Rectal smooth muscle tissue (tissue), 1 donor: Measurements from ENCODE around the gene ADAP1.

Source experiments
- H3K27ac ChIP-seq: one replicate; pipeline ENCODE4 v1.7.0; 2013; ENCODE audit warnings: low read depth, low read length, inconsistent platforms
- H3K27me3 ChIP-seq: one replicate; pipeline ENCODE4 v1.7.0; 2013; ENCODE audit warnings: low read length; ENCODE audit not compliant: control insufficient read depth, insufficient read depth
- H3K36me3 ChIP-seq: one replicate; pipeline ENCODE4 v1.7.0; 2013; ENCODE audit warnings: low read length; ENCODE audit not compliant: control insufficient read depth, insufficient read depth
- H3K4me1 ChIP-seq: one replicate; pipeline ENCODE4 v1.7.0; 2013; ENCODE audit warnings: low read length; ENCODE audit not compliant: control insufficient read depth, insufficient read depth
- H3K4me3 ChIP-seq: one replicate; pipeline ENCODE4 v1.7.0; 2013; ENCODE audit warnings: low read length
- H3K9ac ChIP-seq: one replicate; pipeline ENCODE4 v1.7.0; 2013; ENCODE audit warnings: low read length

Gene ADAP1

DNA sequence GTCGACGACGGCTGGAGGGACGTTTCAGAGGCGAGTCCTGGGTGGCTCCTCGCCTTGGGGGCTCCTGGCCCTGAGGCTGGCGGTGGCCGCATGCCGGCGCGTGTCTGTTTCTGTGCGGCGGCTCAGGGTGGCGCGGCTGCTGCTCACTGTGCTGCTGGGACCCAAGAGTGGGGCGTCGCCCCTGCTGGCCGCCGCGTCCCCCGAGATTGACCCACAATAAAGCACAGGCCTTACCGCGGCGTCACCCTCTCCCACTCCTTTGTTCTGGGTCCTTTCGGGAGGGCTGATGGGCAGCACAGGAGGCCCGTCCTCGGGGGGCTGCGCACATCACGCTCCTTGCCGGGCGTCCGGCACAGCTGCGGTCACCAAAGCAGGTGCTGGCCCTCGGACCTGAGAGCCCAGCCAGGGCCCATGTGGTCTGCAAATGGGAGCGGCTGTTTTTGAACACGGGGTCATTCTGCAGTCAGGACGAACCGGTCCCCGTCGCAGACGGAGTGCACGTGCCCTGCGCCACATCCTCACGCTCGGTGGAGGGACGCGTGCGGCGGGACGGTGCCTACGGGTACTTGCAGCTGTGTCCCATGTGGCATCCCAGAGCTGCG lies 58.9 kb downstream of the ADAP1 start:
- no peaks in the 10 kb centered on the region for H3K27me3 ChIP-seq
- no peak overlapping the region for H3K4me3 ChIP-seq
- H3K4me1 ChIP-seq: no peaks in the 10 kb centered on the region
- no peak overlapping the region for H3K27ac ChIP-seq
- peaks cover 62% of the 10 kb centered on the region for H3K36me3 ChIP-seq
- no peak overlapping the region for H3K9ac ChIP-seq

DNA sequence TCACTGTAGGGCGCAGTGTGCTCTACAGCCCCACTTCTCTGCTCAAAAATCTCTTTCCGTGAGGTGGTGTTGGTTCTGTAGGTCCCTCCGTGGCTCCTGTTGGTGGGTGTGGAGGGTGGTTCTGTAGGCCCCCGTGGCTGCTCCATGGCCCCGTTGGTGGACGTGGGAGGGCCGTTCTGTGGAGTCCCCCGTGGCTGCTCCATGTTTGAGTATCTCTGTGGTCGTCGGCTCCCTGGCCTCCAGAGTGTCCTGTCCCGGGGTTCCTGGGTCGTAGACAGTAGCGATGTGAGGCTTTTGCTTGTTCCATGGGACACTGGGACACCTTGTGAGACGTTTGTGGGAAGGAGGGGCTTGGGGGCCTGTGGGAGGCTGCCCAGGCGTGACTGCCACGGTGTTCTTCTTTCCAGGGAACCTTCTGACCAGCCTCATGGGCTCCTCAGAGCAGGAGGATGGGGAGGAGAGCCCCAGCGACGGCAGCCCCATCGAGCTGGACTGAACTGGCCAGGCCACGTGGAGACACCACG lies 59.5 kb downstream of the ADAP1 start:
- Histone ChIP-seq H3K9ac (no peak overlapping the region), H3K27ac (no peak overlapping the region), H3K4me3 (no peak overlapping the region), H3K36me3 (peaks cover 61% of the 10 kb centered on the region), H3K4me1 (no peaks in the 10 kb centered on the region), H3K27me3 (no peaks in the 10 kb centered on the region)

GRCh38 chr7:894164-894867 lies 60.2 kb downstream of the ADAP1 start:
- H3K4me3 ChIP-seq: no peak overlapping the region
- no peaks in the 10 kb centered on the region for H3K27me3 ChIP-seq
- H3K9ac ChIP-seq: no peak overlapping the region
- H3K4me1 ChIP-seq: no peaks in the 10 kb centered on the region
- H3K27ac ChIP-seq: no peak overlapping the region
- H3K36me3 ChIP-seq: peaks cover 57% of the 10 kb centered on the region

GRCh38 chr7:893686-894085 lies 60.8 kb downstream of the ADAP1 start:
- Histone ChIP-seq H3K9ac (no peak overlapping the region), H3K27me3 (no peaks in the 10 kb centered on the region), H3K27ac (no peak overlapping the region), H3K4me1 (no peaks in the 10 kb centered on the region), H3K4me3 (no peak overlapping the region), H3K36me3 (peaks cover 53% of the 10 kb centered on the region)

DNA sequence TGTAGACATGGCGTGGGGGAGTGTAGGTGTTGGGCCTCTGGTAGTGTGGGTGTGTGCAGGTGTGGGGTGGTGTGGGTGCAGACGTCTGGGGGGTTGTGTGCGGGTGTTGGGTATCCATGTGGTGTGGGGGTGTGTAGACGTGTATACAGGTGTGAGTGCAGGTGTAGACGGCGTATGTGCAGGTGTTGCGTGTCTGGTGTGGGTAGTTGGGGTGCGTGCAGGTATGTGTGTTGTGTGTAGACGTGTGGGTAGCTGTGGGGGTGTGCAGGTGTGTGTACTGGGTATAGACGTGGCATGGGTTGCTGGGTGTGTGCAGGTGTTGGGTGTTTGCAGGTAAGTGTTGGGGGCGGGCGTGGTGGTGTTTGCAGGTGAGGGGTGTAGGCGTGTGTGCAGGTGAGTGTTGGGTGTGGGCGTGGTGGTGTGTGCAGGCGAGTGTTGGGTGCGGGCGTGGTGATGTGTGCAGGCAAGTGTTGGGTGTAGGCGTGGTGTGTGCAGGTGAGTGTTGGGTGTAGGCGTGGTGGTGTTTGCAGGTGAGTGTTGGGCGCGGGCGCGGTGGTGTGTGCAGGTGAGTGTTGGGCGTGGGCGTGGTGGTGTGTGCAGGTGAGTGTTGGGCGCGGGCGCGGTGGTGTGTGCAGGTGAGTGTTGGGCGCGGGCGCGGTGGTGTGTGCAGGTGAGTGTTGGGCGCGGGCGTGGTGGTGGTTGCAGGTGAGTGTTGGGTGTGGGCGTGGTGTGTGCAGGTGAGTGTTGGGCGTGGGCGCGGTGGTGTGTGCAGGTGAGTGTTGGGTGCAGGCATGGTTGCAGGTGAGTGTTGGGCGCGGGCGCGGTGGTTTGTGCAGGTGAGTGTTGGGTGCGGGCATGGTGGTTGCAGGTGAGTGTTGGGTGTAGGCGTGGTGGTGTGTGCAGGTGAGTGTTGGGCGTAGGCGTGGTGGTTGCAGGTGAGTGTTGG lies 61.6 kb downstream of the ADAP1 start:
- no peak overlapping the region for H3K9ac ChIP-seq
- H3K27me3 ChIP-seq: no peaks in the 10 kb centered on the region
- no peaks in the 10 kb centered on the region for H3K4me1 ChIP-seq
- no peak overlapping the region for H3K4me3 ChIP-seq
- peaks cover 56% of the 10 kb centered on the region for H3K36me3 ChIP-seq
- no peak overlapping the region for H3K27ac ChIP-seq

- H3K27ac ChIP-seq: no peak overlapping the region
- H3K27me3 ChIP-seq: no peaks in the 10 kb centered on the region
- no peak overlapping the region for H3K4me3 ChIP-seq
- H3K9ac ChIP-seq: no peak overlapping the region
- H3K4me1 ChIP-seq: no peaks in the 10 kb centered on the region
- H3K36me3 ChIP-seq: peaks cover 63% of the 10 kb centered on the region
These were observed 62.7 kb downstream of the ADAP1 start for GRCh38 chr7:891805-892204.

DNA sequence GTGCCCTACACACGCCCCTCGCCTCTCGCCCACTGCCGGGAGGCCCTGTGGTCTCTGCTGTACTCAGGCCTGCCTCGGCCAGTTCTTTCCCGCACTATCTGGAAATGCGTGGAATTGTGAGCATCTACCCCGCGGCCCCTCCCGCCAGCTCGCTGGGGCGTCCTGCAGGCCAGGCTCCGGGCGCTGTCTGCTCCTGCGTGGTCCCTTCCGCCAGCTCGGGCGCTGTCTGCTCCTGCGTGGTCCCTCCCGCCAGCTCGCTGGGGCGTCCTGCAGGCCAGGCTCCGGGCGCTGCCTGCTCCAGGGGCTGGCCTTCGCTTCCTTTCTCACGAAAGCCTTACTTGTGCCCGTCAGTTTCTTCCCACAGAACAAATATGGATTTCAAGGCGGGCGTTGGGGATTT lies 63.2 kb downstream of the ADAP1 start:
- no peaks in the 10 kb centered on the region for H3K27me3 ChIP-seq
- H3K9ac ChIP-seq: no peak overlapping the region
- no peaks in the 10 kb centered on the region for H3K4me1 ChIP-seq
- no peak overlapping the region for H3K27ac ChIP-seq
- no peak overlapping the region for H3K4me3 ChIP-seq
- peaks cover 64% of the 10 kb centered on the region for H3K36me3 ChIP-seq

DNA sequence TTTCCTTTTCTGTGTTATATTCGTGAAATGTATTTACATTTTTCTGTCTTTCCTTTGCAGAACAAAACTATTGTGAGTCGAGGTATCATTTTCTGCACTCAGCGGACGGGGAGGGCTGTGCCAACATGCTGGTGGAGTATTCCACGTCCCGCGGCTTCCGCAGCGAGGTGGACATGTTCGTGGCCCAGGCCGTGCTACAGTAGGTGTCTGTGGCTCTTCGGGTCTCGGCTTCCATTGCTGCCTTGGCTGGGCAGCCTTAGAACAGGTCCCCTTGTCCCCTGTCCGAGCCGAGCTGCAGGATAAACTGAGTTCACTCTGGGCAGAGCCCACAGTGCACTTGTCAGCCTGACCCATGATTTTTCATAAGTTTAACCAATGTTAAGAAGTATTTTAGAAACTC lies 63.6 kb downstream of the ADAP1 start:
- no peaks in the 10 kb centered on the region for H3K27me3 ChIP-seq
- peaks cover 62% of the 10 kb centered on the region for H3K36me3 ChIP-seq
- H3K4me3 ChIP-seq: no peak overlapping the region
- no peak overlapping the region for H3K27ac ChIP-seq
- H3K4me1 ChIP-seq: no peaks in the 10 kb centered on the region
- H3K9ac ChIP-seq: no peak overlapping the region

DNA sequence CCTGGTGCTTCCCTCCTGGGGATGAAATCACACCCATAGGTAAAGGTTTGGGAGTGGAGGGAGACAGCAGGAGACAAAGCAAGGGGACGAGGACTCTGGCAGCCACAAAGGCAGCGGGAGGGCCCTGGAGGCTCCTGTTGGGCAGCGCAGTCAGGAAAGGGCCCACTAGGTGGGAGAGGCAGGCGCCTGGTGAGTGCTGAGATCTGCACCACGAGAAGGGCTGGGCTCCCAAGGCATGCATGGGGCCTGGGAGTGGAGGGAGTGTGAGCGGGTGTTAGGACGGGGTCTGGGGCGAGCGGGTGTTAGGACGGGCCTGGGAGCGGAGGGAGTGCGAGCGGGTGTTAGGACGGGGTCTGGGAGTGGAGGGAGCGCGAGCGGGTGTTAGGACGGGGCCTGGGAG lies 65.1 kb downstream of the ADAP1 start:
- Histone ChIP-seq H3K27ac (no peak overlapping the region), H3K9ac (no peak overlapping the region), H3K4me3 (no peak overlapping the region), H3K4me1 (no peaks in the 10 kb centered on the region), H3K36me3 (peaks cover 51% of the 10 kb centered on the region), H3K27me3 (no peaks in the 10 kb centered on the region)

GRCh38 chr7:889025-889390 lies 65.5 kb downstream of the ADAP1 start:
- no peak overlapping the region for H3K27ac ChIP-seq
- H3K36me3 ChIP-seq: peaks cover 50% of the 10 kb centered on the region
- no peaks in the 10 kb centered on the region for H3K4me1 ChIP-seq
- no peak overlapping the region for H3K4me3 ChIP-seq
- no peaks in the 10 kb centered on the region for H3K27me3 ChIP-seq
- no peak overlapping the region for H3K9ac ChIP-seq

GRCh38 chr7:888081-889024 lies 66.1 kb downstream of the ADAP1 start:
- Histone ChIP-seq H3K9ac (no peak overlapping the region), H3K4me1 (no peaks in the 10 kb centered on the region), H3K4me3 (no peak overlapping the region), H3K27ac (no peak overlapping the region), H3K36me3 (peaks cover 43% of the 10 kb centered on the region), H3K27me3 (no peaks in the 10 kb centered on the region)

DNA sequence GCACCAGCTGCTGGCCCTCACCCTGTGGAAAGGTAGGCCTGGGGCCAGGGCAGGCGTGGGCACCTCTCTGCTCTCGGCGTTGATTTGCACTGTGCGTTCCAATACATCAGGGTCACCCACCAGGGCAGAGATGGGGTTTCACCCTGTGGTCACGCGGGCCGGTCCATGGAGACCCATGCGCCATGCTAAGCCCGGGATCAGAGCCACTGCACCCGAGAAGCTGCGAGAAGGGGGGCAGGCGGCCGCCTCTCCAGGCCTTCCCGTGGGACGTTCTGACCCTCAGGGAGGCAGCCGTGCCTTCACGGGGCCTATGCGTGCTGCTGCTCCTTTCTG lies 67.0 kb downstream of the ADAP1 start:
- Histone ChIP-seq H3K27ac (no peak overlapping the region), H3K4me3 (no peak overlapping the region), H3K27me3 (no peaks in the 10 kb centered on the region), H3K36me3 (peaks cover 40% of the 10 kb centered on the region), H3K4me1 (no peaks in the 10 kb centered on the region), H3K9ac (no peak overlapping the region)
